Loucy (cell line): ENCODE results near the gene LRRC56.

ENCODE experiments used
- H2AFZ ChIP-seq: fragments of 200-600 bp; sonication (generic); 2 replicates; pipeline ENCODE4 v1.6.0; 2016; ENCODE audit warnings: antibody characterized with exemption, mild to moderate bottlenecking, low read length, moderate library complexity
- H3F3A ChIP-seq: fragments of 200-600 bp; 2 replicates; pipeline ENCODE4 v1.6.0; 2016; ENCODE audit warnings: antibody characterized with exemption, low read depth, mild to moderate bottlenecking
- H3K27me3 ChIP-seq: fragments of 200-600 bp; sonication (generic); 2 replicates; pipeline ENCODE4 v1.6.1; 2014; ENCODE audit warnings: low read length, mild to moderate bottlenecking; ENCODE audit not compliant: insufficient read depth, poor library complexity, severe bottlenecking
- H3K36me3 ChIP-seq: fragments of 200-600 bp; sonication (generic); 2 replicates; pipeline ENCODE4 v1.6.1; 2016; ENCODE audit warnings: low read length; ENCODE audit not compliant: insufficient read depth
- H3K4me1 ChIP-seq: fragments of 200-600 bp; sonication (generic); 2 replicates; pipeline ENCODE4 v1.5.1; 2014; ENCODE audit warnings: low read length, mild to moderate bottlenecking; ENCODE audit not compliant: insufficient read depth, poor library complexity, severe bottlenecking
- H3K4me2 ChIP-seq: fragments of 200-600 bp; sonication (generic); 2 replicates; pipeline ENCODE4 v1.6.0; 2014; ENCODE audit warnings: antibody characterized with exemption, low read length, low read depth, mild to moderate bottlenecking; ENCODE audit not compliant: poor library complexity, severe bottlenecking
- H3K4me3 ChIP-seq: fragments of 200-600 bp; sonication (generic); 2 replicates; pipeline ENCODE4 v1.5.1; 2014; ENCODE audit warnings: low read length, mild to moderate bottlenecking, mixed read lengths; ENCODE audit not compliant: poor library complexity, severe bottlenecking
- H3K79me2 ChIP-seq: fragments of 200-600 bp; sonication (generic); 2 replicates; pipeline ENCODE4 v1.6.1; 2014; ENCODE audit warnings: low read length; ENCODE audit not compliant: insufficient read depth
- H3K9ac ChIP-seq: fragments of 200-600 bp; sonication (generic); 2 replicates; pipeline ENCODE4 v1.6.0; 2014; ENCODE audit warnings: mild to moderate bottlenecking, low read depth, low read length, moderate library complexity; ENCODE audit not compliant: poor library complexity, severe bottlenecking
- H3K9me2 ChIP-seq: fragments of 200-600 bp; sonication (generic); replicated peaks from 2 replicates; pipeline ENCODE4 v1.6.1; 2016; ENCODE audit warnings: low read depth, low read length, mixed read lengths
- H3K9me3 ChIP-seq: fragments of 200-600 bp; sonication (generic); 2 replicates; pipeline ENCODE4 v1.6.1; 2014; ENCODE audit warnings: mild to moderate bottlenecking, antibody characterized with exemption, low read length, low read depth; ENCODE audit not compliant: insufficient read depth
- H4K20me1 ChIP-seq: fragments of 200-600 bp; sonication (generic); 2 replicates; pipeline ENCODE4 v1.6.0; 2014; ENCODE audit warnings: antibody characterized with exemption, low read length, mild to moderate bottlenecking; ENCODE audit not compliant: insufficient read depth, poor library complexity, severe bottlenecking
- CTCF ChIP-seq: fragments of 200-600 bp; sonication (generic); conservative IDR thresholded peaks from 2 replicates; pipeline ENCODE4 v1.5.1; 2014; ENCODE audit warnings: mild to moderate bottlenecking, antibody characterized with exemption, low read length
- EZH2phosphoT487 ChIP-seq: fragments of 200-600 bp; IDR thresholded peaks from 2 replicates; pipeline ENCODE4 v1.6.1; 2018; ENCODE audit warnings: antibody characterized with exemption, mild to moderate bottlenecking, moderate library complexity, borderline replicate concordance

The LRRC56 gene

GRCh38 chr11:597166-597725 is 59.9 kb downstream of the LRRC56 start:
- TF ChIP-seq CTCF (peak; percentile 45), EZH2phosphoT487 (no peak)
- Histone ChIP-seq H2AFZ (no peak overlapping the region), H3K9ac (no peak overlapping the region)

DNA sequence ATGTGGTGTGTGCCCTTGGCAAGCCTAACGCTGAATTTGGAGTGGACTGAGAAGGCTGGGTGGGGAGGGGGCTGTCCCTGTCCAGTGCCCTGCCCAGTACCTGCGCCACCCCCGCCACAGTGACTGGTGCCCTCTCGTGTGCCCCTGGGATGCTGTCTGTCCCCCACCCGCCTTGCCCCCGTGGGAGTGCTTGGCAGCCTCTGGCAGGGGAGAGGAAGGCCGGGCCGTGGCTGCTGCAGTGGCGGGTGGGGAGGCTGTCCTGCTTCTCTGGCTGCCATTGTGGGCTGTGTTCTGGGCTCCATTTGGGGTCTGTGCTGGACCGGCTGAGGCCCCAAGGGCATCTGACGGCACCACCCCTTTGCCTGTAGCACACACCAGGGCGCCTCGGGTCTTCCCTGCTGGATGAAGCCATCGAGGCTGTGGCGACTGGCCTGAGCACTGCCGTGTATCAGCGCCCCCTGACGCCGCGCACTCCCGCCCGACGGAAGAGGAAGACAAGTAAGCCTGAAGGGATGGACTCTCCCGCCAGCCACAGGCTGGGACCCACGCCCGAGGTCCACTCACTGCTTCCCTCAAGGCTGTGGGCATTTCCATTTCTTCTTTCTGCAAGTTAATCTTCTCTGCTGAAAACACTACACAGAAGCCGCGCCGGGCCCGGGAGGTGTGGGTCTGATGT is 60.8 kb downstream of the LRRC56 start:
- Histone ChIP-seq H3K27me3 (no peaks in the 10 kb centered on the region), H3K4me1 (no peaks in the 10 kb centered on the region), H4K20me1 (no peaks in the 10 kb centered on the region), H3K4me3 (no peak overlapping the region), H3K9me3 (no peaks in the 10 kb centered on the region), H3K4me2 (no peak overlapping the region), H3K79me2 (no peaks in the 10 kb centered on the region), H3F3A (no peaks in the 10 kb centered on the region), H3K9ac (no peak overlapping the region), H3K9me2 (no peaks in the 10 kb centered on the region), H2AFZ (no peak overlapping the region), H3K36me3 (peaks cover 90% of the 10 kb centered on the region; the same call in 1 of the 2 replicates)
- TF ChIP-seq EZH2phosphoT487 (no peak), CTCF (no peak)

More at GRCh38 chr11:597166-597725, 59.9 kb downstream of the LRRC56 start:
- H3F3A ChIP-seq: no peaks in the 10 kb centered on the region
- no peak overlapping the region for H3K4me3 ChIP-seq
- H3K79me2 ChIP-seq: no peaks in the 10 kb centered on the region
- peaks cover 90% of the 10 kb centered on the region; the same call in 1 of the 2 replicates for H3K36me3 ChIP-seq
- H3K9me2 ChIP-seq: no peaks in the 10 kb centered on the region
- no peaks in the 10 kb centered on the region for H4K20me1 ChIP-seq
- H3K4me1 ChIP-seq: no peaks in the 10 kb centered on the region
- no peaks in the 10 kb centered on the region for H3K27me3 ChIP-seq
- H3K9me3 ChIP-seq: no peaks in the 10 kb centered on the region
- H3K4me2 ChIP-seq: no peak overlapping the region

DNA sequence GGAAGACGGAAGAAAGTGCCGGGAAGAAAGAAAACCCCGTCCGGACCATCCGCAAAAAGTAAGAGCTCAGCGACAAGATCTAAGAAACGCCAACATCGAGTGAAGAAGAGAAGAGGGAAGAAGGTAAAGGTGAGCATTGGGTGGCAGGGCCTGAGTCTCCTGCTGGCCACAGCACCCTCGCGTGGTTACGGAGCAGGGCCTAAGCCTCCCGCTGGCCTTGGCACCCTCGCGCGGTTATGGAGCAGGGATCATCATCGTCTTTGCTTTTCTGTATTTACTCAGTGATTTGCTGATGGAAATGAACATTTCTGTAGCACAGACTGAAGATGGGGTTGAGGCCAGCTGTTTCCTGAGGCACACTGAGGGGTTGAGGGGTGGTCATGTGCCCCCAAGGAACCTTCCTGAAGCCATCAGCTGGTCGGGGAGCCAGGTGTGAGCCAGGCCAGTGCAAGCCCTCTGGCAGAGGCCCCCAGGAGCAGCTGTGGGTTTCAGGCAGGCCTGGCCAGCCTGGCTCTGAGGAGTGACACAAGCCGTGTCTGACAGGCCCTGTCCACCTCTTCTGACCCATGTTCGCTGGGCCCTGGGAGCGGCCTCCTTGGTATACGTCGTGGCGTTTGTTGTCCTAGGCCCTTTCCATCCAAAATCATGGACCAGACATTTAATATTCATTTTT is 64.4 kb downstream of the LRRC56 start:
- no peaks in the 10 kb centered on the region for H3K9me2 ChIP-seq
- no peaks in the 10 kb centered on the region for H3K4me1 ChIP-seq
- peaks cover 89% of the 10 kb centered on the region; the same call in 1 of the 2 replicates for H3K36me3 ChIP-seq
- no peak overlapping the region for H3K9ac ChIP-seq
- H4K20me1 ChIP-seq: no peaks in the 10 kb centered on the region
- no peaks in the 10 kb centered on the region for H3K79me2 ChIP-seq
- no peak overlapping the region for H3K4me2 ChIP-seq
- H3K27me3 ChIP-seq: no peaks in the 10 kb centered on the region
- H3K4me3 ChIP-seq: no peak overlapping the region
- no peak overlapping the region for H2AFZ ChIP-seq
- H3F3A ChIP-seq: no peaks in the 10 kb centered on the region
- no peaks in the 10 kb centered on the region for H3K9me3 ChIP-seq
- TF ChIP-seq EZH2phosphoT487 (no peak), CTCF (no peak)
